BJ (cell line): Measurements from ENCODE around the gene SCRN2. TPM values are rescaled to one million over a fixed set of nuclear protein-coding genes. Genes with fewer than 3 reads are reported as not detected.

ENCODE experiments used
- CTCF ChIA-PET: fragments of 350-600 bp; formaldehyde crosslinking; extraction: SDS; loops from one replicate; lab custom pipeline; 2021; ENCODE audit warnings: antibody characterized with exemption, inconsistent platforms; lab: Yijun Ruan, JAX
- POLR2A ChIA-PET: fragments of 300-600 bp; sonication (Branson Sonifier 250); formaldehyde crosslinking; extraction: SDS; loops from one replicate; lab custom pipeline; 2021; ENCODE audit warnings: antibody characterized with exemption; lab: Charles Lee
- DNase-seq: peaks from one replicate; pipeline ENCODE4 v3.0.0-alpha.2; 2011; ENCODE audit warnings: low read depth
- H3K27me3 ChIP-seq: 2 replicates; pipeline ENCODE4 v1.6.0; 2011; ENCODE audit warnings: low read length; ENCODE audit not compliant: control insufficient read depth, insufficient read depth
- H3K36me3 ChIP-seq: 2 replicates; pipeline ENCODE4 v1.5.1; 2011; ENCODE audit warnings: low read length; ENCODE audit not compliant: control insufficient read depth, insufficient read depth
- H3K4me3 ChIP-seq: 2 replicates; pipeline ENCODE4 v1.5.1; 2011; ENCODE audit warnings: low read depth, mild to moderate bottlenecking, control low read depth, low read length
- CTCF ChIP-seq: IDR thresholded peaks from 2 replicates; pipeline ENCODE4 v1.5.1; 2011; ENCODE audit warnings: low read depth, mild to moderate bottlenecking, control low read depth, inconsistent platforms, low read length, moderate library complexity; ENCODE audit not compliant: insufficient read depth
- polyA plus RNA-seq: library from polyadenylated mRNA; depleted of rRNA; stranded (reverse); fragments of >200 nt; gene quantifications from 2 replicates; pipeline ENCODE4 v1.2.3, GENCODE V29; 2011

The SCRN2 gene
- polyA plus RNA-seq, 1 experiment: 41.1 TPM

DNA sequence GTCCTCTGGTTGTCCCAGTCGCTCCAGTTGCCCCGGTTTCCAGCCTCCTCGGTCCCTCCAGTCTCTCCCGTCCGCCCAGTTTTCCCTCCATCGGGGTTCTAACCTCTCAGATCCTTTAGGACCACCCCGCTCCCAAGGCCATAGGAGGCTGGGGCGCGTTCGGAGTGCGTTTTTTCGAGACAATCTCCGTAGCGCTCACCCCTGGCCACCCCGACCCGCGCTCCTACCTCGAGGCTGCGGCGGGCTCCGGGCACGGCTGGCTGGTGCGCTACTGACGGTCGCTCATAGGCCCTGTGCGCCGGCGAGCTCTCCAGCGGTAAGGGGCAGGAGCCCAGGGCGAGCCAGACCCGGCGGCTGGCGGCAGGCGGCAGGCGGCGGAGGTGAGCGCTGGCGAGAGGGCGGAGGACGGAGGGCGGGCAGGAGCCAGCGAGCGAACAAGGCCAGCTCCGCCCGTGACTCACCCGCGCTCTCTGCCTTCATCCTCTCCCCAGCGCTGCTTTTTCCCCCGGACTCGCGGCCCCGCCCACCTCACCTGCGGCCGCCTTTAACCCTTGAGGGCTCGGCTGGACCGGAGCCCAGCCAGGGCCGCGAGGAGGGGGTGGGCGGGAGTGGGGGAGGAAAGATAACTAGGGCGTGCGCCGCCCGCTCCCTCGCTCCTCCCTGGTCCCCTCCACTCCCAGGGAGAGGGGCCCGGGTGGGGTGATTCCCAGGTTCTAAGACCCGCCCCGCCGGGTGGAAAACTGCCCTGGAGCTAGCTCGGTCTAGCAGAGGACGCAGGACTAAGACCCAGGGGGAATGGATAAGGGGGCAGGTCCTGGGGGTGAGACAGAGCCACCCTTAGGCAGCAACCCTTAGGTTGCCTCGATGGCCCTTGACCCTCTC lies 9.9 kb upstream of the SCRN2 start, which contains the start of gene SP6:
Gene SP6, minus strand, starts transcription at position 472 of the 882 bp plus-strand sequence. CDS start 2,734 bp downstream, outside the sequence.
- Histone ChIP-seq H3K4me3 (peak within 1 kb of the TSS; percentile 12), H3K27me3 (peaks cover 42% of the 10 kb centered on the region), H3K36me3 (no peaks in the 10 kb centered on the region)
- no peak for DNase-seq
- TF ChIP-seq CTCF: 0 out of 2 replicates have a peak, but pooled peaks have one; percentile 20
- ChIA-PET CTCF (interaction anchor here (10.8 to 20.0 kb wide), 3 partner anchors 5 to 37 kb away, joined by 190 to 875 read pairs (median 190); partner anchors contain the start of genes SCRN2, SP2 and SP6), POLR2A (no interaction called here)

DNA sequence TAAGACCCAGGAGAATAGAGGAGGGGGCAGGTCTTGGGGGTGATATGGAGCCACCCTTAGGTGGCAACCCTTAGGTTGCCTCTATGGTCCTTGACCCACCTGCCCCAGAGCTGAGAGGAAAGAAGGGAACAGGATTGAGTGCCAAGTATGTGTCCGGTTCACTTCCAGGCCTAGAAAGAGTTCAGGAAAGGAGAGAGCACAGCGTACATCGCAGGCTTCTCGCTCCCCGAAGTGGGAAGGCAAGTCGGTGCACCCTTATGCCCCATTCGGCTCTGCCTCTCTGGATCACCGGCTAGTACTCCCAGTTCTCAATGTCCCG lies 9.3 kb upstream of the SCRN2 start:
- DNase-seq: no peak
- Histone ChIP-seq H3K27me3 (peaks cover 44% of the 10 kb centered on the region), H3K4me3 (no peak overlapping the region; the same call in 1 of the 2 replicates), H3K36me3 (no peaks in the 10 kb centered on the region)
- ChIA-PET CTCF (interaction anchor here (10.8 to 20.0 kb wide), 3 partner anchors 4 to 37 kb away, joined by 190 to 875 read pairs (median 190); partner anchors contain the start of genes SCRN2, SP2 and SP6), POLR2A (no interaction called here)
- TF ChIP-seq CTCF: no peak

GRCh38 chr17:47848198-47848513 lies 7.1 kb upstream of the SCRN2 start:
- CTCF ChIA-PET: interaction anchor here (0.7 to 20.0 kb wide), 6 partner anchors 10 to 103 kb away, joined by 3 to 875 read pairs (median 6); partner anchors contain the start of genes SP2 and SP6
- DNase-seq: no peak
- Histone ChIP-seq H3K36me3 (no peaks in the 10 kb centered on the region), H3K27me3 (peaks cover 28% of the 10 kb centered on the region), H3K4me3 (no peak overlapping the region)
- POLR2A ChIA-PET: no interaction called here
- no peak for TF ChIP-seq CTCF

DNA sequence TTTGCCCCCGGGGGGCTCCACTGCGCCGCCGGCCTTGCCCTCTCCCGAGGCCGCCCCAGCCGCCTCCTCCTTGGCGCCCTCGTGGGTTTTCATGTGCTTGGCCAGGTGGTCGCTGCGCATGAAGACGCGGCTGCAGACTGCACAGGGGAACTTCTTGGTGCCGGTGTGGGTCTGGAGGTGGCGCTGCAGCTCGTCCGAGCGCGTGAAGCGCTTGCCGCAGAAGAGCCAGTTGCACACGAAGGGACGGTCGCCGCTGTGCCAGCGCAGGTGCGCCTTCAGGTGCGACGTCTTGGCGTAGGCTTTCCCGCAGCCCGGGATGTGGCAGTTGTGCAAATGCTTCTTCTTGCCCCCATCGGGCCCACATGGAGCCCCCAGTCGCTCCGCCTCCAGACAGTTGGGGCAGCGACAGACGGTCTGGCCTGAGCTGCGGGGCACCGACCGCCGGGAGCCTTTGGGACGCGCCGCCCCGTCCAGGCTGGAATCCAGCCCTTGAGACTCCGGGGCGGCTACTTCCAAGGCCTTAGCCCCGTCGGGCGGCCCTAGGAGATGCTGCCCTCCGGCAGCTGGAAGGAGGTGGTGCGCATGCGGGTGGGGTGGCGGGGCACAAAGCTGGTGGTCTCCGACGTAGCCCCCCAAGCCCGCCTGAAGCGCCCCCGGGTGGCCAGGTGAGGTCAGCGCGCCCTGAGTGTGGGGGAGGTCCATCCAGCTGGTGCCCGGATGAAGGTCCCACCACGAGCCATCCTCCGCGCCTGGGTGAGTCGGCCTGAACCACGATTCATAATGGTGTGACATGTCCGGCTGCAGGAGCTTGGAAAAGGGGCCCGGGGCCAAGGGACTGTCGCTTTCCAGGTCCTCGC lies 6.5 kb upstream of the SCRN2 start:
- Histone ChIP-seq H3K36me3 (no peaks in the 10 kb centered on the region), H3K27me3 (peaks cover 22% of the 10 kb centered on the region), H3K4me3 (no peak overlapping the region)
- TF ChIP-seq CTCF: peak; percentile 43
- CTCF ChIA-PET: interaction anchor here (0.9 to 20.0 kb wide), 8 partner anchors 11 to 174 kb away, joined by 3 to 875 read pairs (median 4); partner anchors contain the start of genes PRR15L, SP2 and SP6
- no peak for DNase-seq
- POLR2A ChIA-PET: interaction anchor here (0.6 kb wide), 1 partner anchor 50 kb away, joined by 5 read pairs; no protein-coding TSS in a partner anchor
